Measurements from ENCODE around the gene GPHA2.

Gene GPHA2

DNA sequence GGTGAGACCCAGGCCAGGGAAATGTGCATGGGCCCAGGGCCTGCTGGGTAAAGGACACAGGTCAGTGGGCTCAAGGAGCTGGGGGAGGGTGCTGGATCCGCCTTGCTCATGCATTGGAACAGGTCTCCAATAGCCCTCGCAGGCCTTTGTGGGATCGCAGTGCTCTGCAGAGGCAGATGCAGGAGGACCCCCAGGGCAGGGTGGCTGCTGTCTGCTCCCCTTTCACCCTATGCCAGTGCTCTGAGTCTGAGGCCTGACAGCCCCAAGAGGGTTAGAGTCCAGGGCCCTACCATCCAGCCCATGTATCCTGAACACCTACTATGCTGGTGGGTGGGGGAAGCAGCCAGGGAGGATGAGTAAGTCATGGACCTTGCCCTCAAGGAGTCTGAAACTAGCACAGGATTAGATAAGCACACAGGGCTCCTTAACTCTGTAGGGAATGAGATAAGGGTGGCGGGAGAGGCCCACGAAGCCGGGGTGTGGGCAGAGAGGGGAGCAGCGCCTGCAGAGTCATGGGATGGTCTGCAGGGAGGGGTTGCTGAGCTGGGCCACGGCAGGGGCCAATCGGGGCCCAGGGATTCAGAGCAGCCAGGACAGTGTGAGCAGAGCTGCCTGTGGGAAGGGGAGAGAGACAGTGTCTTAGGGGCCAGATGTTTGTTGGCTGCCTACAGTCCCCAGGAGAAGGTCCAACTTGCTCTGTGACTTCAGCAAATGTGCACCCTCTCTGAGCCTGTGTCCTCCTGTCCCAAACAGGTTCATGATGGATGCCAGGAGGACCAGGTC is 46.8 kb downstream of the GPHA2 start:
- no peak for DNase-seq

DNA sequence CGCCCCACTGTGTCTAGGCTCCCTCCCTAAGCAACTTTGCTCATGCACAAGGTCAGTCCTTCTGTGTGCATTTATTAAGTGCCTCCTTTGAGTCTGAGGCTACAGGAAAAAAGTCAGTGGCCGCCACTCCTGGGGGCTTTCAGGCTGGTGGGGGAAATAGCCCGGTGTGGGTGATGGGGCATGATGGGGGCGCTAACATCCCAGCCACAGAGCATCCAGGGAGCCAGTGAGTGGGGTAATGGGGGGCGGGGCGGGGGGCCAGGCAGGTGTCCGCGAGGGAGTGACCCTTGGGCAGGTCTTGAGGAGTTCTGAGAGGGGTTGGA is 47.3 kb downstream of the GPHA2 start:
- DNase-seq: no peak

DNA sequence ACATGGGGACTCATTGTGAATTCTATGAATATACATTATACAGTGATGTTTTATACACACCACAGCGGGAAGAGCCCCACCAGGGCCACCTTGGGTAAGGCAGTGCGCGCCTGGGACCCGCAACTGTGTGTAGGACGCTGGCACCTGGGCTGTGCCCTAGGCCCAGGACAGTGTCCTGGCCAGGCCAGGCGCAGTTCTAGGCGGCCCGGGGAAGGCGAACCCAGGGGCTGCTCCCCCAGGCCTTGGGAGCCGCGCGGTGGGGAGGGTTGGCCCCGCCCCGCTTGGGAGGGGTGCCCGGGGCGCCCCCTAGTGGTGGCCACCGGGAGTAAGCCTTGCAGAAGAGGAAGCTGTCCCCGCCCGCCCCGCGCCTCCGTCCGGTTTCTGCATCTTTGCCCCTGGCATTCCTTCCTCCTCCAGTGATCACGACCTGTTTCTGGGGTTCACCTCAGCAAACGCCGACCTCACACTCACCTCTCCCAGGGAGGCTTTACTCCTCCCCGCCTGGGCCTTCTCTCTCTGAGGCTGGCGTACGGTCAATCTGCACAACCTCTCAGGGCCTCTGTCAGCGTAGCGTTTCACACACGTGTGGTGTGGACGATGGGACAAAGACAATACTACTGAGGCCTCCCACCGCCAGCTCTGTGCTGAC is 47.8 kb downstream of the GPHA2 start:
- DNase-seq: no peak

DNA sequence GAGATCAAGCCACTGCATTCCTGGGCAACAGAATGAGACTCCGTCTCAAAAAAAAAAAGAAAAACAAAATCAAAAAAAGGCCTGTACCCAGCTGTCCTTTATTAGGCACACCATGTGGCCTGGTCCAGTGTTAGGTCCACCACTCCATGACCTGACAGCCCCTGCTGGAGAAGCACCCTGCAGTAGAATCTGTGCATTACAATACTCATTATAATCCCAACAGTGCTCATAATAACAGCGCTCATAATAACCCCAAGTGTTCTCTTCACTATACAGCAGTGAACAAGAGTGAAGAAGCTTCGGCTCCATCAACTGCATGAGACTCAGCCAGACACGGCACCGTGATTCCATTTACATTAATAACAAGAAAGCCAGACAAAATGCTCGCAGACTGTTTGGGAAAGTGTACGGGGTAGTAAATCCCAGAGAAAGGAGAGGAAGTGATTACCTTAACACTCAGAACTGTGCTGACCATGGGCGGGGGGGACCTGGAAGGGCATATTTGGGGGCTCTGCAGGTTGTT is 48.4 kb downstream of the GPHA2 start:
- no peak for DNase-seq

DNA sequence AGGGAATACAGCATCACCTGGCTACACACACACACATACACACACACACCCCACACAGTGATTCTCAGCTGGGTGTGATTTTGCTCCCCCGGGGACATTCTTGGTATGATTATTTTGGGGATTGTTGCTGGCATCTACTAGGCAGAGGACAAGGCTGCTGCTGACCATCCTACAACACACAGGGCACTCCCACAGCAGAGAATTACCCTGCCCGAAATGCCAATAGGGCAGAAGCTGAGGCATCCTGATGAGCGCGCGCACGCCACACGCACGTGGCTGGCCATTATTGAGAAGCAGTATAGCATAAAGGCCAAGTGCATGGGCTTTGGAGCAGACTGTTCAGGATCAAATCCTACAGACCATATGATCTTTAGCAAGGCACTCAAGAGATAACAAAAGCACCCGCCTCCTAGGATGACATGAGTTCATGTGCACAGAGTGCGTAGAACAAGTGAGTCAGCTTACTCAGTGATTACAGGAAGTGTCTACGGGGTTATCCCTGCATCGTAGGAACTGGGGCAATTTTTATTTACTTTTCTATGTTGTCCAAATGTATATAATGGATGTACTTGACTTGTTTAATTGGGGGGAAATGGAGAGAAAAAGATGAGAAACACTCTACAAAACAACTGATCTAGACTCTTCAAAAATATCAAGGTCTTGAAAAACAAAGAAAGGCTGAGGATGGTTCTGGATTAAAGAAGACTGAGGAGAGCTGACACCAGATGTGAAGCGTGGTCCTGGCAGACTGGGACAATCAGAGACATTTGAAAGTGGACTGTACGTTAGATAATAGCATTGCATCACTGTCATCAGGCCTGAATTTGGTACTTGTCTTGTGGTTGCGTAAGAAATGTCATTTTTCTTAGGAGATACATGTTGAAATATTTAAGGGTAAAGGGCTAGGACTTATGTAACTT is 50.1 kb downstream of the GPHA2 start:
- no peak for DNase-seq
